Astrocyte (in vitro differentiated cells and primary cell): Measurements from ENCODE around the gene SLC12A3.

ENCODE experiments used
- CTCF ChIP-seq: IDR thresholded peaks from 2 replicates; pipeline ENCODE4 v1.5.1; 2011; ENCODE audit warnings: low read depth, mild to moderate bottlenecking, inconsistent platforms, low read length, moderate library complexity; ENCODE audit not compliant: insufficient read depth
- EZH2 ChIP-seq: IDR thresholded peaks from 2 replicates; pipeline ENCODE4 v1.6.1; 2012; ENCODE audit warnings: mild to moderate bottlenecking, low read length, inconsistent platforms; ENCODE audit not compliant: insufficient read depth

GRCh38 chr16:56903866-56904265 lies 38.9 kb downstream of the SLC12A3 start:
- TF ChIP-seq CTCF (no peak), EZH2 (no peak)
